ENCODE data around the gene MPP2.
"Not testable (repeated sequence)": the region's sequence is repeated elsewhere in the genome, so short reads cannot be mapped to it uniquely, and the experiment has no call there.

DNA sequence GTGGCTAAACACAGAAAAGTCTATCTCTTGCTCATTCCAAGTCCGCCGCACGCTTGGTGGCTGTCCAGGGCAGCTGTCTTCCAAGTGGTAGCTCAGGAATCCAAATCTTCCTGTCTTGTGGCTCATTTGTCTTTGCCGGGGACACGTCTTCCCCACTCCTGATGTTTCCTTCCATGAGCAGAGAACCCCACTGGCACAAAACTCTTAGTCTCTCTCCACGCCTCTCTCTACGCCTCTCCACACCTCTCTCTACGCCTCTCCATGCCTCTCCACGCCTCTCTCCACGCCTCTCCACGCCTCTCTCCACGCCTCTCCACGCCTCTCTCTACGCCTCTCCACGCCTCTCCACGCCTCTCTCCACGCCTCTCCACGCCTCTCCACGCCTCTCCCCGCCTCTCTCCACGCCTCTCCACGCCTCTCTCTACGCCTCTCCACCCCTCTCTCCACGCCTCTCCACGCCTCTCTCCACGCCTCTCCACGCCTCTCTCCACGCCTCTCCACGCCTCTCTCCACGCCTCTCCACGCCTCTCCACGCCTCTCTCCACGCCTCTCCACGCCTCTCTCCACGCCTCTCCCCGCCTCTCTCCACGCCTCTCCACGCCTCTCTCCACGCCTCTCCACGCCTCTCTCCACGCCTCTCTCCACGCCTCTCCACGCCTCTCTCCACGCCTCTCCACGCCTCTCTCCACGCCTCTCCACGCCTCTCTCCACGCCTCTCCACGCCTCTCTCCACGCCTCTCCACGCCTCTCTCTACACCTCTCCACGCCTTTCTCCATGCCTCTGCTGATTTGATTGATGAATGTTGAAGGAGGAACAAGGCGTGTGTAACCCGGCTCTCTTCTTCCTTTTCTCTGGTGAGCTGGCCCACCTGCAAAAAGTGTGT, 65.0 kb downstream of the MPP2 start:
- TF ChIP-seq POLR2A (IDR thresholded peaks at IDR 0.05; ENCODE audit: low read length); GATA1 (IDR thresholded peaks at IDR 0.05; ENCODE audit: low read depth, low read length): not testable (repeated sequence)
